Measurements from ENCODE around the gene SLC25A42.
A peak's percentile ranks its signal among the peaks of the same experiment; 100 is the strongest.
"Not testable (repeated sequence)": the region's sequence is repeated elsewhere in the genome, so short reads cannot be mapped to it uniquely, and the experiment has no call there.

Gene SLC25A42

DNA sequence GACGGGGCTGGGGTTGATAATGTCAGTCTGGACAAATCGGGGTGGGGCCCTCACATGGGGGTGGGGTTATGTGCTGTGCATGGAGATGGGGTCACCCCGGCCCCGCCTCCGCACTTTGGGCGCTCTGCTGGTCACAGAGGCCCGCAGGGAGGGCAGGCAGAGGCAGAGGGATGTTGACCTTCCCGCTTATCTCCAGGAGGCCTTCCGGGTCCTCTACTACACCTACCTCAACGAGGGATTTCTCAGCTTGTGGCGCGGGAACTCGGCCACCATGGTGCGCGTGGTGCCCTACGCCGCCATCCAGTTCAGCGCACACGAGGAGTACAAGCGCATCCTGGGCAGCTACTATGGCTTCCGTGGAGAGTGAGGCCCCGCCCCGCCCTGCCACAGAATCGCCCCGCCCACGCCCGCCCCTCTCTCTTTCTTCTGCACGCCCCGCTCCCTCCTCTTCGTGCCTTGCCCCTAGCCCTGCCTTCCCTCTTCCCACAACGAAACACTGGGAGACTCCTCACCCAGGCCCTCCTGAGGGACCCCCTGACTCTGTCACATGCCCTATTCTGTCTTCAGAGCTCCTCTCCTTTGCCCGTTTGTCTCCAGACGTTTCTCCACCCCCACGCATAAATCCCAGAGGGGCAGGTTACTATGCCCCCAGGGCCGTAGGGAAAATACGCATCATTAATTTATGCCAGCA is 41.7 kb downstream of the SLC25A42 start:
- ATAC-seq (replicated peaks; ENCODE audit: extremely low read depth, poor library complexity, severe bottlenecking), result no peak
- Mint-ChIP-seq H3K4me1 (peaks cover 2% of the 10 kb centered on the region), H3K27me3 (no peaks in the 10 kb centered on the region), H3K9me3 (no peaks in the 10 kb centered on the region), H3K36me3 (ENCODE audit: insufficient read depth) (peaks cover 18% of the 10 kb centered on the region), H3K4me3 (no peak overlapping the region), H3K27ac (ENCODE audit: low read depth) (no peak overlapping the region)
- DNase-seq (ENCODE audit: low spot score in 2 of 2), result no peak

DNA sequence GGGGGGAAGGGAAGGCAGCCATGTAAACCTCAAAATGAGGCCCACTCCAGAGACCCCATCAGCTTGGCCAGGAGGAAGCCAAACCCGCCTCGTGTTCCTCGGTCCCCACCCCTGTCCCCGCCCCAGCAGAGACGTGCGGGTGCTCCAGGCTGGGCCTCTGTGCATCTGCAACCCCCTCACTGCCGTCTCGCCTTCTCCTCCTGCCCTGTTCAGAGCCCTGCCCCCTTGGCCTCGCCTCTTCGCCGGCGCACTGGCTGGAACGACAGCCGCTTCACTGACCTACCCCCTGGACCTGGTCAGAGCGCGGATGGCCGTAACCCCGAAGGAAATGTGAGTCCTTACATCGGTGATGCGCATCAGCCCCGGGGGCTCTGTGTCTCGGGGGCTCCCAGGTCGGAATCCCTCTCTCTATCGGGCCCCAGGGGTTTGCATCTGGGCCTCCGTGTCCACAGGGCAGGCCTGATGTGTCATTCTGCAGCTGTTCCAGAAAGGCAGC is 42.3 kb downstream of the SLC25A42 start:
- Mint-ChIP-seq H3K9me3 (no peaks in the 10 kb centered on the region), H3K4me1 (no peaks in the 10 kb centered on the region), H3K27me3 (no peaks in the 10 kb centered on the region), H3K4me3 (no peak overlapping the region), H3K36me3 (ENCODE audit: insufficient read depth) (peaks cover 16% of the 10 kb centered on the region), H3K27ac (ENCODE audit: low read depth) (no peak overlapping the region)
- DNase-seq (ENCODE audit: low spot score in 2 of 2), result no peak
- no peak for ATAC-seq (replicated peaks; ENCODE audit: extremely low read depth, poor library complexity, severe bottlenecking)

DNA sequence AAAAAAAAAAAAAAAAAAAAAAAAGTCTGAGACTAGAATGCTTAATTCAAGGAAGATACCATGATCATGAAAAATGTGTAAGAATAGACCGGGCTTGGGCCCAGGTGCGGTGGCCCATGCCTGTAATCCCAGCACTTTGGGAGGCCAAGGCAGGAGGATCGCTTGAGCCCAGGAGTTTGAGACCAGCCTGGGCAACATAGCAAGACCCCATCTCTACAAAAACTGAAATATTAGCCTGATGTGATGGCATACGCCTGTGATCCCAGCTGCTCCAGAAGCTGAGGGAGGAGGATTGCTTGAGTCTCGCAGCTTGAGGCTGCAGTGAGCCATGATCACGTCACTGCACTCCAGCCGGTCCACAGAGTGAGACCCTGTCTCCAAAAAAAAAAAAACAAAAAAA is 43.1 kb downstream of the SLC25A42 start:
- not testable (repeated sequence) for ATAC-seq (replicated peaks; ENCODE audit: extremely low read depth, poor library complexity, severe bottlenecking); H3K27ac Mint-ChIP-seq (ENCODE audit: low read depth); DNase-seq (ENCODE audit: low spot score in 2 of 2); H3K9me3 Mint-ChIP-seq; H3K4me1 Mint-ChIP-seq; H3K4me3 Mint-ChIP-seq; H3K27me3 Mint-ChIP-seq
- H3K36me3 Mint-ChIP-seq (ENCODE audit: insufficient read depth), result peaks cover 16% of the 10 kb centered on the region

DNA sequence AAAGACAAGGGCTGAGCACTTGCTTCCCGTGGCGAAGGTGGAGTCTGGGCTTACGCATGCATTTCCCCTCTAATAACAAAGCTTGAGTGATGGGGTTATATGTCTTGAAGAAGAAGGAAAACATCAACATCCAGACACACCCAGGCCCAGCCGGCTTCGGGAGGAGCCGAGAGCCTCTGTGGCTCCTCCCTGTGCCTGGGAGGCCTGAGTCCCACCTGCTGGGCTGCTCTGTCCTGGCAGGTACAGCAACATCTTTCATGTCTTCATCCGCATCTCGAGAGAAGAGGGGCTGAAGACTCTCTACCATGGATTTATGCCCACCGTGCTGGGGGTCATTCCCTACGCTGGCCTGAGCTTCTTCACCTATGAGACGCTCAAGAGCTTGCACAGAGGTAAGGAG is 43.9 kb downstream of the SLC25A42 start:
- Mint-ChIP-seq H3K9me3 (no peaks in the 10 kb centered on the region), H3K4me1 (no peaks in the 10 kb centered on the region), H3K27me3 (no peaks in the 10 kb centered on the region), H3K4me3 (no peak overlapping the region), H3K27ac (ENCODE audit: low read depth) (no peak overlapping the region), H3K36me3 (ENCODE audit: insufficient read depth) (peaks cover 16% of the 10 kb centered on the region)
- DNase-seq (ENCODE audit: low spot score in 2 of 2), result no peak
- no peak for ATAC-seq (replicated peaks; ENCODE audit: extremely low read depth, poor library complexity, severe bottlenecking)

DNA sequence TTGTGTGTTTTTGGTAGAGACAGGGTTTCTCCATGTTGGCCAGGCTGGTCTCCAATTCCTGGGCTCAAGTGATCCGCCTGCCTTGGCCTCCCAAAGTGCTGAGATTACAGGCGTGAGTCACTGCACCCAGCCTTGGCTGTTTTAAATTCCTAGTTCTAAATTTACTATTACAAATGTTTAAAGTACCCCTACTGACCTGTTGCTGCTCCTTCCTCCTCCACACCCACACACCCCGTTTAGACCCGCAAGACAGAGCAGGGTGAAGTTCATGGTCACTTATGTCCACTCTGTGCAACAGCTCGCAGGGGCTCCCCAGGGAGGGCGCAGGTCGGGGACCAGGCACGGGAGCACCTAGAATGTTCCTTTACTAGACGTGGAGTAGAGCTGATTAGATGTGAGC is 45.8 kb downstream of the SLC25A42 start:
- H3K4me3 Mint-ChIP-seq, result no peak overlapping the region
- H3K36me3 Mint-ChIP-seq (ENCODE audit: insufficient read depth), result peaks cover 12% of the 10 kb centered on the region
- peak overlapping the region; percentile 19 for H3K27ac Mint-ChIP-seq (ENCODE audit: low read depth)
- peaks cover 5% of the 10 kb centered on the region for H3K4me1 Mint-ChIP-seq
- DNase-seq (ENCODE audit: low spot score in 2 of 2) (no peak), ATAC-seq (replicated peaks; ENCODE audit: extremely low read depth, poor library complexity, severe bottlenecking) (no peak)
- no peaks in the 10 kb centered on the region for H3K27me3 Mint-ChIP-seq
- no peaks in the 10 kb centered on the region for H3K9me3 Mint-ChIP-seq

DNA sequence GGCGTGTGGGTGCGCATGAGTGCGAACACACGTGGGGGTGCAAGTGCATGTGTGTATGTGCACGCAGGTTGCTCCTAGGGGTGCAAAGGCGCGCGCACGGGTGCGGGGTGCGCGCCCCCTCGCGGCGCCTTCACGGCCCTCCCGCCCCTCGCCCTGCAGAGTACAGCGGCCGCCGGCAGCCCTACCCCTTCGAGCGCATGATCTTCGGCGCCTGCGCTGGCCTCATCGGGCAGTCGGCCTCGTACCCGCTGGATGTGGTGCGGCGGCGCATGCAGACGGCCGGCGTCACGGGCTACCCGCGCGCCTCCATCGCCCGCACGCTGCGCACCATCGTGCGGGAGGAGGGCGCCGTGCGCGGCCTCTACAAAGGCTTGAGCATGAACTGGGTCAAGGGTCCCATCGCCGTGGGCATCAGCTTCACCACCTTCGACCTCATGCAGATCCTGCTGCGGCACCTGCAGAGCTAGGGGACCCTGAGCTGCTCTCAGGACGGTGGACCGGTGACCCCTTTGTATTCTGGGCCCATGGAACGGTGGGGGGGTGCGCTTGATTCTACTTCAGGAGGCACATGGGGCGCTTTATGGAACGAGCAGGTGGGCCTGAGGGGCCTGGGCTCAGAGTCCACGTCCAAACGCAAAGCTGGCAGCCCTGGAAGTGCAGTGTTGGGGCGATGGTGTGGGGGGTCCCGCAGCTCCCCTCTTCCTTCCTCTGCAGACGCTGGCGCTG is 46.8 kb downstream of the SLC25A42 start:
- ATAC-seq (replicated peaks; ENCODE audit: extremely low read depth, poor library complexity, severe bottlenecking) (no peak), DNase-seq (ENCODE audit: low spot score in 2 of 2) (no peak)
- peaks cover 6% of the 10 kb centered on the region for H3K36me3 Mint-ChIP-seq (ENCODE audit: insufficient read depth)
- H3K4me3 Mint-ChIP-seq, result no peak overlapping the region
- no peak overlapping the region for H3K27ac Mint-ChIP-seq (ENCODE audit: low read depth)
- H3K27me3 Mint-ChIP-seq, result no peaks in the 10 kb centered on the region
- no peaks in the 10 kb centered on the region for H3K9me3 Mint-ChIP-seq
- H3K4me1 Mint-ChIP-seq, result peaks cover 5% of the 10 kb centered on the region

DNA sequence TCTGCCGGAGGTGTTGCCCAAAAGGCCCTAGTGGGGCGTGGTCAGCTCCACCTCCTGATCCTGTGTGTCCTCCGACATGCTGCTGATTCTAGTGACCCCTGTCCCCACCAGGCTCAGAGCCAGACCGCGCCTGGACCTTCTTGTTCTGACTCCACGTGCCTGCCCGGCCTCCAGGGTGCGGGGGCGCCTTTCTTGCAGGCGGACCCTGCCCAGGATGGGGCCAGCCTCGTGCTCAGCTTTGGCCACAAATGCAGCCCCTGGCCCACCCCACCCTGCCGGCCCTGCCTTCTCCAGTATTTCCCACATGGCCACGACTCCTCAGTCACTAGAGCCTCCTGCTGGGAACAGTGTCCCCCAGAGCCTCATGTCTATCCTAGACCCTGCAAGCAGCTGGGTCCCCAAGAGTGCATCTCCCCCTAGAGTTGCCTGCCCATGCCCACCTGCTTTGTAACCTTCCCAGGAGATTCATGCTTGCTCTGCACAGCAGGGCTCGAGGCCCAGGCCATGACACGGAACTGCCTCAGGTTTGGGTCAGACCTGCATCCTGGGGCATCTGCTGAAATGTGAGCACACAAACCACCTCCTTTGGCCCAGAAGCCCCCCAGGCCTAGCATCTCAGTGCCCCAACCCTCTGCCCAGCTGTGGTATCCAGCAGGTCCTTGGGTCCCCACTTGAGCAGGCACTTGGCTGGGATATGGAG is 47.5 kb downstream of the SLC25A42 start:
- ATAC-seq (replicated peaks; ENCODE audit: extremely low read depth, poor library complexity, severe bottlenecking), result no peak
- Mint-ChIP-seq H3K27me3 (no peaks in the 10 kb centered on the region), H3K4me3 (no peak overlapping the region), H3K4me1 (peaks cover 5% of the 10 kb centered on the region), H3K9me3 (no peaks in the 10 kb centered on the region), H3K36me3 (ENCODE audit: insufficient read depth) (peaks cover 6% of the 10 kb centered on the region), H3K27ac (ENCODE audit: low read depth) (no peak overlapping the region)
- no peak for DNase-seq (ENCODE audit: low spot score in 2 of 2)

DNA sequence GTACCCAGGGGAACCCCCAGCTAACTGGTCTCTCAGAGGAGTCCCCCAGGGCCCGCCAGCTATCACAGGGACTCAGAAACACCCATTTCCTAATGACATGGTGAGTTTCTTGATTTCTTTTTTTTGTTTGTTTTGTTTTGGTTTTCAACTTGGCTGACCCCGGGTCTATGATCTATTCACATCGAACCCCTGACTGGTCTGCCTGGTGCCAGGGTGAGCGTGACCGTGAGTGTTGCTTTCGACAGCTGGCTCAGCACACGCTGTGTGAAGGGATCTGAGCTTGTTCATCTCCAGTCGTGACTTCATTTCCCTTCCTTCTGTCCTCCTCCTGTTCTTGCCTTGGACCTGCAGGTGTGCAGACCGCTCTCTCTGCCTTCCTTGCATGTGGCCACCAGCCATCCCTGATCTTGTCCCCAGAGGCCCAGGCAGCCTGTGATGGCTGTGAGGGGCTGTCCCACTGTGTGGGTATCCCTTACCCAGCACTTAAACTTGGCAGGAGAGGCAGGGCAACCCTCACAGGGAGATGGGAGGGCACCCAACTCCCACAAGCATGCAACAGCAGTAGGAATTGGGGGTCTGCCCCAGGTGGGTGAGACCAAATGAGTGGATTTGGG is 48.3 kb downstream of the SLC25A42 start:
- peaks cover 5% of the 10 kb centered on the region for H3K4me1 Mint-ChIP-seq
- H3K4me3 Mint-ChIP-seq, result no peak overlapping the region
- peaks cover 3% of the 10 kb centered on the region for H3K36me3 Mint-ChIP-seq (ENCODE audit: insufficient read depth)
- DNase-seq (ENCODE audit: low spot score in 2 of 2), result no peak
- no peak for ATAC-seq (replicated peaks; ENCODE audit: extremely low read depth, poor library complexity, severe bottlenecking)
- no peaks in the 10 kb centered on the region for H3K27me3 Mint-ChIP-seq
- no peaks in the 10 kb centered on the region for H3K9me3 Mint-ChIP-seq
- no peak overlapping the region for H3K27ac Mint-ChIP-seq (ENCODE audit: low read depth)

DNA sequence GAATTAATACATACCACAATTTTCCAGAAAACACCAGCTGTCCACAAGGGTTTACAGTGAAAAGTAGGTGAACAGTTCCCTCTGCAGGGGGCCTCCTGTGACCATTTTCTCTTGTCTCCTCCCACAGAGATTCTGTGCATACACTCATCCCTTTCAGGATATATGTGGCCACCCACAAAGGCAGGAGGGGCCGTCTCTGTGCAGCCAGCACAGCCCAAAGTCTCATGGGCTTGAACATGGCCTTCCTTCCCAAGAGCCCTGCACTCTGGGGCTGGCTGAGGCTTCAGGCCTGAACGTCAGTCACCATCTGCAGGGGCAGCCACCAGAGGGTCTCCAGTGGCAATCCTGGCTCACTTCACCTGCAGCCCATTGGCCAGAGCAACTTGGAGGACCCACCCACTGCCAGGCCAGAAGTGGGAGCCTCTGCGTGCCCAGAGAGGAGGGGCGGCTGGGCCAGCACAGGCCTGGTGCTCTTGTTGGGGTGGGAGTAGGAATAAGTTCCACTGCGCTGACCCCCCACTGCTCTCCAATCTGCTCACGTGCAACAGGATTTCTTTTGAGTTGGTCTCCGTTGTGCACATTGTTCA is 49.3 kb downstream of the SLC25A42 start:
- DNase-seq (ENCODE audit: low spot score in 2 of 2) (no peak), ATAC-seq (replicated peaks; ENCODE audit: extremely low read depth, poor library complexity, severe bottlenecking) (no peak)
- H3K4me1 Mint-ChIP-seq, result peaks cover 5% of the 10 kb centered on the region
- no peaks in the 10 kb centered on the region for H3K36me3 Mint-ChIP-seq (ENCODE audit: insufficient read depth)
- no peak overlapping the region for H3K4me3 Mint-ChIP-seq
- H3K9me3 Mint-ChIP-seq, result no peaks in the 10 kb centered on the region
- no peaks in the 10 kb centered on the region for H3K27me3 Mint-ChIP-seq
- H3K27ac Mint-ChIP-seq (ENCODE audit: low read depth), result no peak overlapping the region

DNA sequence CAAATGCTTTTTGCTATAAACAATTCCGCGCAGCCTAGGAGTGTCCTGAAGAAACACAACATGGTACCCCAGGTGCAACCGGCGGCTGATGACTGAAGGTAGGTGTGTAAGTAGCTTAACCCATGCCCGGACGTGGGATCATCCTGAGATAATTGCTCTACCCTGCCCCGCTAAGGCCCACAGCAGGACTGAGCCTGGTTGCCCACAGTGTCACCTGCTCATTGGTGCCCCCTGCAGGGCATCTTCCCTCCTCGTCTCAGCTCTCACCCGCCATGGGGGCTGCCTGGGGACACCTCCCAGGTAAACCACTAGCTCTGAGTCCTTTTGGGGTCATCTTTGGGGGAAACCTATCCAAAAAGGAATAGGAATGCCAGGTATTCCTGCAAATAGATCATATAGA is 52.2 kb downstream of the SLC25A42 start:
- peaks cover 2% of the 10 kb centered on the region for H3K36me3 Mint-ChIP-seq (ENCODE audit: insufficient read depth)
- DNase-seq (ENCODE audit: low spot score in 2 of 2) (no peak), ATAC-seq (replicated peaks; ENCODE audit: extremely low read depth, poor library complexity, severe bottlenecking) (peak; percentile 43)
- H3K9me3 Mint-ChIP-seq, result no peaks in the 10 kb centered on the region
- no peaks in the 10 kb centered on the region for H3K27me3 Mint-ChIP-seq
- H3K4me1 Mint-ChIP-seq, result peaks cover 5% of the 10 kb centered on the region
- no peak overlapping the region for H3K4me3 Mint-ChIP-seq
- no peak overlapping the region for H3K27ac Mint-ChIP-seq (ENCODE audit: low read depth)

DNA sequence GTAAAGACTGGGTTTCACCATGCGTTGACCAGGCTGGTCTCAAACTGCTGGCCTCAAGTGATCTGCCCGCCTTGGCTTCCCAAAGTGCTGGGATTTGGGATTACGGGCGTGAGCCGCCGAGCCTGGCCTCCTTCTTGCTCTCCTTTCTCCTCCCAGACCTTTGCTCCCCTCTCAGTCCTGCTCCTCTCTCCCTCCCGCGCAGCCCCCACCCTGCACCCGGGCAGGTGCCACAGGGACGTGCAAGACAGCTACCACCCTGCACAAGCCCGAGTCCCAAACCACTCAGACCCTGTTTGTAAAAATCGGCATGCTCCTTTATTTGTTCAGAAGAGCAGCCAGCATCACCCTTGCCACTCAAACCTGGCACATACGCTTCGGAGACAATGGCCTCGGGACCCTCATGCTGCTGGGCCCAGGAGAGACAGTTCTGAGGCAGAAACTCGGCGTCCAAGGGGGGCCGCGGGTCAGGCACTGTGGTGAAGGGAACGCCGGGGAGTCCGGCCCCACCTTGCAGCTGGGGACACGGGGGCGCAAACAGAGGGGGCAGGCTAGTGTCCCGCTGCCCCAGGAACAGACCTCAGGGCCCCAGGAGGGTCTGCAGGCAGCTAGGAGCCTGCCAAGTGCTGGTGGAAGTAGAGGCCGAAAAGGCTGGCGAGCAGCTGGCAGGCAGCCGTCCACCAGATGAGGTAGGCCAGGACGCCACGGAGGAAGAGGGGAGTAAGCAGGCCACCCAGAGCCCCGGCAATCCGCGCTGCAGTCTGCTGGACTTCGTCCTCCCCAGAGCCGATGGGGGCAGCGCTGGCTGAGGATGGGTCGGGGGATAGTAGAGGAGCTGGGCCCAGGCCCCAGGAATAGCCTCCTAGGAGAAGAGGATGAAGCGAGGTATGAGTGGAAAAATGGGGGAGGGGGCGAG is 55.8 kb downstream of the SLC25A42 start:
- peaks cover 8% of the 10 kb centered on the region for H3K9me3 Mint-ChIP-seq
- no peaks in the 10 kb centered on the region for H3K4me1 Mint-ChIP-seq
- H3K4me3 Mint-ChIP-seq, result no peak overlapping the region
- H3K36me3 Mint-ChIP-seq (ENCODE audit: insufficient read depth), result peaks cover 5% of the 10 kb centered on the region
- no peaks in the 10 kb centered on the region for H3K27me3 Mint-ChIP-seq
- ATAC-seq (replicated peaks; ENCODE audit: extremely low read depth, poor library complexity, severe bottlenecking) (no peak), DNase-seq (ENCODE audit: low spot score in 2 of 2) (no peak)
- H3K27ac Mint-ChIP-seq (ENCODE audit: low read depth), result peak overlapping the region; percentile 55

All from central memory CD8-positive, alpha-beta T cell (primary cell).